ENCODE data around the gene NAALAD2. TPM values are rescaled to one million over a fixed set of nuclear protein-coding genes. Genes with fewer than 3 reads are reported as not detected.
"Not testable (repeated sequence)": the region's sequence is repeated elsewhere in the genome, so short reads cannot be mapped to it uniquely, and the experiment has no call there.

Gene NAALAD2
- total RNA-seq, 1 experiment from 2014 or later, result 3.9 TPM

- no TSS peak for BruUV-seq (replicated peaks)
Observed at GRCh38 chr11:90235526-90235925, 101.1 kb downstream of the NAALAD2 start.

GRCh38 chr11:90237004-90237403 lies 102.5 kb downstream of the NAALAD2 start:
- Histone ChIP-seq H3K27me3 (replicated peaks; ENCODE audit: insufficient read depth, low read depth, low read length, poor library complexity) (no peaks in the 10 kb centered on the region), H3K27ac (ENCODE audit: low read depth, low read length, poor library complexity, severe bottlenecking) (no peak overlapping the region), H3K4me1 (ENCODE audit: insufficient read depth, low read length, poor library complexity, severe bottlenecking) (no peaks in the 10 kb centered on the region), H3K36me3 (ENCODE audit: insufficient read depth, low read length, poor library complexity, severe bottlenecking) (no peaks in the 10 kb centered on the region), H3K4me3 (ENCODE audit: low read depth, low read length, poor library complexity, severe bottlenecking) (no peak overlapping the region), H3K9me3 (ENCODE audit: low read depth, low read length, poor library complexity, severe bottlenecking) (no peaks in the 10 kb centered on the region)
- CTCF ChIA-PET, result interaction anchor here (0.8 kb wide), 1 partner anchor 13 kb away, joined by 3 read pairs; no protein-coding TSS in a partner anchor
- intact Hi-C loops (cut with micrococcal nuclease; ENCODE audit: unreplicated experiment), result no loop called here
- BruUV-seq (replicated peaks), result no TSS peak
- POLR2A ChIA-PET (ENCODE audit: low non-redundant PET), result no interaction called here
- TF ChIP-seq CTCF (conservative IDR thresholded peaks at IDR 0.05; ENCODE audit: low read depth, low read length), result no peak
- TF ChIP-seq EZH2 (IDR thresholded peaks at IDR 0.05; ENCODE audit: borderline replicate concordance, low read depth, low read length, poor library complexity, severe bottlenecking), result no peak
- no peak for DNase-seq (ENCODE audit: low spot score)

More at GRCh38 chr11:90235526-90235925, 101.1 kb downstream of the NAALAD2 start:
- H3K36me3 ChIP-seq (ENCODE audit: insufficient read depth, low read length, poor library complexity, severe bottlenecking), result no peaks in the 10 kb centered on the region
- no peaks in the 10 kb centered on the region for H3K4me1 ChIP-seq (ENCODE audit: insufficient read depth, low read length, poor library complexity, severe bottlenecking)
- CTCF ChIA-PET, result no interaction called here
- H3K9me3 ChIP-seq (ENCODE audit: low read depth, low read length, poor library complexity, severe bottlenecking), result no peaks in the 10 kb centered on the region
- H3K27me3 ChIP-seq (replicated peaks; ENCODE audit: insufficient read depth, low read depth, low read length, poor library complexity), result no peaks in the 10 kb centered on the region
- intact Hi-C loops (cut with micrococcal nuclease; ENCODE audit: unreplicated experiment), result no loop called here
- POLR2A ChIA-PET (ENCODE audit: low non-redundant PET), result no interaction called here
- H3K4me3 ChIP-seq (ENCODE audit: low read depth, low read length, poor library complexity, severe bottlenecking), result no peak overlapping the region
- no peak overlapping the region for H3K27ac ChIP-seq (ENCODE audit: low read depth, low read length, poor library complexity, severe bottlenecking)
- TF ChIP-seq EZH2 (IDR thresholded peaks at IDR 0.05; ENCODE audit: borderline replicate concordance, low read depth, low read length, poor library complexity, severe bottlenecking) (no peak), CTCF (conservative IDR thresholded peaks at IDR 0.05; ENCODE audit: low read depth, low read length) (no peak)
- DNase-seq (ENCODE audit: low spot score), result no peak

- H3K9me3 ChIP-seq (ENCODE audit: low read depth, low read length, poor library complexity, severe bottlenecking); DNase-seq (ENCODE audit: low spot score); CTCF ChIA-PET; H3K4me1 ChIP-seq (ENCODE audit: insufficient read depth, low read length, poor library complexity, severe bottlenecking); H3K36me3 ChIP-seq (ENCODE audit: insufficient read depth, low read length, poor library complexity, severe bottlenecking); intact Hi-C loops (cut with micrococcal nuclease; ENCODE audit: unreplicated experiment); H3K4me3 ChIP-seq (ENCODE audit: low read depth, low read length, poor library complexity, severe bottlenecking); POLR2A ChIA-PET (ENCODE audit: low non-redundant PET); H3K27ac ChIP-seq (ENCODE audit: low read depth, low read length, poor library complexity, severe bottlenecking); BruUV-seq (replicated peaks); H3K27me3 ChIP-seq (replicated peaks; ENCODE audit: insufficient read depth, low read depth, low read length, poor library complexity): not testable (repeated sequence)
Observed at GRCh38 chr11:90239967-90240636, 105.6 kb downstream of the NAALAD2 start.

- intact Hi-C loops (cut with micrococcal nuclease; ENCODE audit: unreplicated experiment), result no loop called here
- BruUV-seq (replicated peaks), result no TSS peak
- no peak overlapping the region for H3K27ac ChIP-seq (ENCODE audit: low read depth, low read length, poor library complexity, severe bottlenecking)
- H3K36me3 ChIP-seq (ENCODE audit: insufficient read depth, low read length, poor library complexity, severe bottlenecking), result no peaks in the 10 kb centered on the region
- CTCF ChIA-PET, result no interaction called here
- POLR2A ChIA-PET (ENCODE audit: low non-redundant PET), result no interaction called here
- no peak overlapping the region for H3K4me3 ChIP-seq (ENCODE audit: low read depth, low read length, poor library complexity, severe bottlenecking)
- H3K9me3 ChIP-seq (ENCODE audit: low read depth, low read length, poor library complexity, severe bottlenecking), result no peaks in the 10 kb centered on the region
- no peak for DNase-seq (ENCODE audit: low spot score)
- H3K27me3 ChIP-seq (replicated peaks; ENCODE audit: insufficient read depth, low read depth, low read length, poor library complexity), result no peaks in the 10 kb centered on the region
- no peak for TF ChIP-seq EZH2 (IDR thresholded peaks at IDR 0.05; ENCODE audit: borderline replicate concordance, low read depth, low read length, poor library complexity, severe bottlenecking)
- TF ChIP-seq CTCF (conservative IDR thresholded peaks at IDR 0.05; ENCODE audit: low read depth, low read length), result no peak
- H3K4me1 ChIP-seq (ENCODE audit: insufficient read depth, low read length, poor library complexity, severe bottlenecking), result no peaks in the 10 kb centered on the region
Observed at GRCh38 chr11:90241414-90241813, 107.0 kb downstream of the NAALAD2 start.
